Muscle of leg (tissue), 11 donors: ENCODE data around the gene DNAJC12. TPM values are rescaled to one million over a fixed set of nuclear protein-coding genes. Genes with fewer than 3 reads are reported as not detected.
"Not testable (repeated sequence)": the region's sequence is repeated elsewhere in the genome, so short reads cannot be mapped to it uniquely, and the experiment has no call there.

Experiments
- DNase-seq: peaks from one replicate; pipeline ENCODE4 v3.0.0; 2013
- H3K27ac ChIP-seq: one replicate; pipeline ENCODE4 v1.5.1; 2013; ENCODE audit warnings: mild to moderate bottlenecking, low read length, control low read depth
- H3K27me3 ChIP-seq: one replicate; pipeline ENCODE4 v1.6.1; 2013; ENCODE audit warnings: low read length; ENCODE audit not compliant: control insufficient read depth, insufficient read depth
- H3K36me3 ChIP-seq: one replicate; pipeline ENCODE4 v1.6.1; 2013; ENCODE audit warnings: low read length; ENCODE audit not compliant: control insufficient read depth, insufficient read depth
- H3K4me1 ChIP-seq: one replicate; pipeline ENCODE4 v1.6.1; 2013; ENCODE audit warnings: low read length; ENCODE audit not compliant: control insufficient read depth, insufficient read depth
- H3K4me3 ChIP-seq: one replicate; pipeline ENCODE4 v1.5.1; 2013; ENCODE audit warnings: low read length, control low read depth
- H3K9me3 ChIP-seq: replicated peaks from 2 replicates; pipeline ENCODE4 v1.6.1; 2013; ENCODE audit warnings: low read depth, low read length; ENCODE audit not compliant: control insufficient read depth
- WGBS: methylation state at CpG from one replicate; pipeline ENCODE4 v1.1.5; 2013; ENCODE audit warnings: missing lambda C conversion rate; ENCODE audit not compliant: insufficient coverage; 5-methylcytosine and 5-hydroxymethylcytosine counted together
- polyA plus RNA-seq, 8 donors: library from polyadenylated mRNA; unstranded; fragments of 120-200 nt; gene quantifications; one replicate each; pipeline versions ENCODE4 v1.2.1 to v1.2.3, GENCODE V29; 2013; ENCODE audit warnings: inconsistent platforms in 1 of 8, low replicate concordance in 1 of 8; ENCODE audit not compliant: insufficient read length in 8 of 8, insufficient read depth in 1 of 8
- total RNA-seq: library from RNA; stranded (reverse); fragments of 120-200 nt; gene quantifications from one replicate; pipeline ENCODE4 v1.2.4, GENCODE V29; 2013

DNAJC12 gene
- total and polyA plus RNA-seq, 9 donors = 6.4 to 13.3 (median 8.5) TPM

DNA sequence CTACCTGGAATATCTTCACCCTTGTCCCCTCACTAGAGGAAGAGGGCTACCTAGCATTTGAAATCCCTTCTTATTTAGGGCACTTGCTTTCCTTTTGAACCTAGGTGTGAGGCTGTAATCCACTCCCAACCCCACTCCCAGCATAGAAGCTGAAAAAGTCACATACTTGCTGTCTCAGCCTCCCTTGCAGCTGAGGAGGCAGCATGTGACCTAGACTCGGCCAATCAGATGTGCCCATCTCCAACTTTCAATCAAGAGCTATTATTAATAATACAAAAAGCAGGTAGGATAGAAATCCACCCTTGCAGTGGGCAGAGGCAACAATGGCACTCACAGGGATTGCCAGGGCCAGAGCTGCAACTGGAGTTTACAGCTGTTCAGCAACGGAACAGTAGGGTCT lies 70.7 kb downstream of the DNAJC12 start:
- Histone ChIP-seq H3K4me1 (peaks cover 7% of the 10 kb centered on the region), H3K9me3 (no peaks in the 10 kb centered on the region), H3K27me3 (no peaks in the 10 kb centered on the region), H3K4me3 (no peak overlapping the region), H3K27ac (no peak overlapping the region), H3K36me3 (no peaks in the 10 kb centered on the region)
- 63% methylated on average over 1 of the region's 2 CpGs for WGBS
- no peak for DNase-seq

DNA sequence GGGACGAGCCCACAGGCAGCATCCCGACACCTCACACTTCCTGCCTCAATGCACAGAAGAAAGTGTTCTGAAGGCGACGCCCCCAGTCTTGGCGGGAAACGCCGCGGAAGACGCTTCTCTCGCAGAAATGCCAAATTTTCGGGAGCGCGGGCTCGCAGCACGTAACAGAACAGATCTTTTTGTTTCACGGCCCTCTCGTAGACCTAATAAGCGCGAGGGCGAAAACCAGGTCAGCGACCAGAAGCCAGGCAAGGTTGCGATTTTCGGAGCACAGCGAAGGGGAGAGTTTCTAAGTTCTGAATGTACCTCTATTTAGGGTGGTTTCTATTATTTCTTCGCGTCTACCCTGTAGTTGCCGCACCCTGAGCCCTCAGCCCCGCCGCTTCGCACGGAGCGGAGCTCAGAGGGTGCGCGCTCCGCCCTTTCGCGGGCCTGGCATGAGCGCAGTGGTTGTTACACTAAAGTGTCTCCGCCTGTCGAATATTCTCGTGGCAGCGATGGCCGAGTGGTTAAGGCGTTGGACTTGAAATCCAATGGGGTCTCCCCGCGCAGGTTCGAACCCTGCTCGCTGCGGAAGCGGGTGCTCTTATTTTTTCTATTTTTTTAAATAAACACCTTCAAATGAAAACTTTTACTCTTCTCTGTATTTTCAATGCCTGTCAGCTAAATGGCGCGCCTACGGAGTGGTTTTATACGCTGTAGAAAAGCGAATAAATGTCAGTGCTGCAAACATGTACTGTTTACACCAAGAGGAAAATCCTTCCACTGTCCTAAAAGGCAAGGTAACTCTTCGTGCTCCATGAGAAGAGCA lies 73.8 kb downstream of the DNAJC12 start:
- Histone ChIP-seq H3K27ac (peak overlapping the region; percentile 95), H3K36me3 (no peaks in the 10 kb centered on the region), H3K4me3 (peak overlapping the region; percentile 67), H3K4me1 (peaks cover 7% of the 10 kb centered on the region), H3K27me3 (no peaks in the 10 kb centered on the region), H3K9me3 (no peaks in the 10 kb centered on the region)
- under 1% methylated on average over 47 of the region's 56 CpGs for WGBS
- peak; percentile 98 for DNase-seq

DNA sequence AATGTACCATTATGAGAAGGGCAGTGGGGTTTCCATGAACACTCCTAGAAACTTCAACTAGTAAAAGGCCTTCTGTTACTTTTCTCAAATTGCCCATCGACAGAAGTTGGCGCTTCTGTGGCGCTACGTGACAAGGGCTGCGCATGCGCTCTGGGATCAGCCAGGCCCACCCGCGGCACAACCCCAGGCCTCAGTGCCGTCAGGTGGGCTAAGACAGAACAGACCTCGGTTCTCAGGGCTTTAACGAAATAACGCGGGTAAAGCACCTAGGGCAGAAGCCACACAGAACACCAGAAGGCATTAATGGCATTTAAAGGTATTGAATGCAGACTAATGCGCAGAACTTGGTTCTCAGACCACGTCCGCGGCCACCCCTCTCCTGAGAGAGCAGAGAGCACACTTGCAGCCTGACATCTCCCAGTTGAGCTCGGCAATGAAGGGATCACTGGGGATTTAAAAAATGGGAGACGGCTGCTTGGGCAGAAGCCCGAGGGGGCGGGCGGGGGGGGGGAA lies 74.4 kb downstream of the DNAJC12 start:
- DNase-seq = peak; percentile 88
- Histone ChIP-seq H3K27ac (peak overlapping the region; percentile 95), H3K36me3 (no peaks in the 10 kb centered on the region), H3K27me3 (no peaks in the 10 kb centered on the region), H3K4me1 (peaks cover 7% of the 10 kb centered on the region), H3K4me3 (peak overlapping the region; percentile 67), H3K9me3 (no peaks in the 10 kb centered on the region)
- under 1% methylated on average over 14 of the region's 22 CpGs for WGBS

DNA sequence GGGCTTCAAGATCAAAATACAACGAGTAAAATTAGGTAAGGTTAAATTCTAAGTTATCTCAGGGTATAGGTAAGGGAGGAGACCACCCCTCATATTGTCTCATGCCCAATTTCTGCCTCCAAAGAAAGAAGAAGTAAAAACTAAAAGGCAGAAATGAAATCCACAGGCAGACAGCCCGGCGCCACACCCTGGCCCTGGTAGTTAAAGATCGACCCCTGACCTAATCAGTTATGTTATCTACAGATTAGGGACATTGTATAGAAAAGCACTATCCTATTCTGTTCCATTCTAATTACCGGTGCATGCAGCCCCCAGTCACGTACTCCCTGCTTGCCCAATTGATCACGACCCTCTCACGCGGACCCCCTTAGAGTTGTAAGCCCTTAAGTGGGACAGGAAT lies 75.4 kb downstream of the DNAJC12 start:
- not testable (repeated sequence) for H3K27ac ChIP-seq, H3K4me1 ChIP-seq, H3K9me3 ChIP-seq, H3K36me3 ChIP-seq, H3K27me3 ChIP-seq, H3K4me3 ChIP-seq, DNase-seq
- 100% methylated on average over 2 of the region's 9 CpGs for WGBS

DNA sequence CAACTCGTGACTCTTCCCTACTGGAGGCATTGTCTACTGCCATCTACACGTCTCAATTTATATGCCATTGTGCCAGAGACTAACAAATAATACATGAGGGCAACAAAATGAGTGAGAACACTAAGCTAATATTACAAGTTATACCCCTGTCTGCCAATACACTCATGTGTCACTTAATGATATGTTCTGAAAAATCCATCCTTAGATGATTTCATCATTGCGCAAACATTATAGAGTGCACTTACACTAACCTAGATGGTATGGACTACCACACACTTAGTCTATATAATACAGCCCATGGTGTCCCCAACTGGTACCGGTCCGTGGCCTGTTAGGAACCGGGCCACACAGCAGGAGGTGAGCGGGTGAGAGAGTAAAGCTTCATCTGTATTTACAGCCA lies 77.7 kb downstream of the DNAJC12 start:
- peaks cover 7% of the 10 kb centered on the region for H3K4me1 ChIP-seq
- H3K27me3 ChIP-seq = no peaks in the 10 kb centered on the region
- H3K4me3 ChIP-seq = no peak overlapping the region
- WGBS = 100% methylated on average over 1 of the region's 7 CpGs
- no peak for DNase-seq
- H3K27ac ChIP-seq = no peak overlapping the region
- no peaks in the 10 kb centered on the region for H3K9me3 ChIP-seq
- H3K36me3 ChIP-seq = no peaks in the 10 kb centered on the region

Other genes with a start within 250 kb of the DNAJC12 start
- gene CTNNA3, start 142.0 kb downstream of the DNAJC12 start, total RNA-seq = 18.8 TPM
- gene CTNNA3, start 142.0 kb downstream of the DNAJC12 start, polyA plus RNA-seq = 1 to 10 TPM; 4.1 to 9.3 (median 5.8) TPM
- gene SIRT1, start 46.5 kb upstream of the DNAJC12 start, total RNA-seq = 14.0 TPM
- gene SIRT1, start 46.5 kb upstream of the DNAJC12 start, polyA plus RNA-seq = 10 to 100 TPM; 15.0 to 25.3 (median 19.9) TPM
- 36.4 TPM for gene HERC4, start 237.1 kb upstream of the DNAJC12 start, total RNA-seq
- gene HERC4, start 237.1 kb upstream of the DNAJC12 start, polyA plus RNA-seq = 10 to 100 TPM; 25.1 to 35.6 (median 27.2) TPM